ENCODE results near the gene STOML1.

Gene STOML1

DNA sequence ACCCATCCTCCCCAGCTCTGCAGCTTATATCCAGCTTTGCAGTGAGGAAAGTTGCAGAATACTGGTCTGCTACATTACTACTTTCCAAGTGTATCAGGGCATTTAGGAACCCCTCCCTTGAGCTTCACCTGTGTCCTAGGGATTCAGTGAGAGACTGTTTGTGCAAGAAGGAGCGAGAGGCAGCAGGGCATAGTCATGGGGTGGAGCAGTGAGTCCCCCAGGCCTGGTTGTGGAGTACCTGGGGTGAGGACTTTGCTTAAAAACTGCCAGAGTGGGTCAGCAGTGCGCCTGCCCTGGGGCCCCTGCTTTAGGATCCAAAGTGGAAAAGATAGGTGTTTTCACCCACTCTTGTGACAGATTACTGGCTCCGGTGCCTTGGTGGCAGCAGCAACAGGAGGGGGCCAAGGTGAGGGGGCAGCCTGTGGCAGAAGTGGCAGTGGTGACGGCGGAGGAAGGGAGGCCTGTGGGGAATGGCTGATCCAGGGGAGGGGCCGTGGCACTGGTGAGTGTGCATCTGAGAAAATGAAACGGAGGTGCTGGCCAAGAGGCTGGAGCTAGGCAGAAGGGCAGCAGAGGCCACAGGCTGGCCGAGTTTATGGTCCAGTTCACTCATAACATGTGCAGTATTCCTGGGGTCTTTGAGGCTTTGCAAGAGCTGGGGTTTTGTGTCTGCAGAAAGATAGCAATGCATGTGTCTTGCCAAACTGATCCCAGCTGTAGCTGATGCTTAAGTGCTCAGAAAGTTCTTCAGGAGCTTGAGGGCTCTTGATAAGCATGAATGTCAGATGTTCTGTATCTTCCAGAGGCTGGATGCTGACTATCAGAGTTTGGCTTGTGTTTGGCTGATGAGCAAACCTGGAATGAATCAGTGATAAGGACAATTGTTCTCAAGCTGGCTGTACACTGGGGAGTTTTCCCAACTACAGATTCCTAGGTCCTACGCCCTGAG is 46.9 kb upstream of the STOML1 start:
- Histone ChIP-seq H3K9ac (no peak overlapping the region), H3K4me3 (IDR thresholded peaks at IDR 0.05; ENCODE audit: insufficient read depth, low read depth, low read length) (no peak overlapping the region)

DNA sequence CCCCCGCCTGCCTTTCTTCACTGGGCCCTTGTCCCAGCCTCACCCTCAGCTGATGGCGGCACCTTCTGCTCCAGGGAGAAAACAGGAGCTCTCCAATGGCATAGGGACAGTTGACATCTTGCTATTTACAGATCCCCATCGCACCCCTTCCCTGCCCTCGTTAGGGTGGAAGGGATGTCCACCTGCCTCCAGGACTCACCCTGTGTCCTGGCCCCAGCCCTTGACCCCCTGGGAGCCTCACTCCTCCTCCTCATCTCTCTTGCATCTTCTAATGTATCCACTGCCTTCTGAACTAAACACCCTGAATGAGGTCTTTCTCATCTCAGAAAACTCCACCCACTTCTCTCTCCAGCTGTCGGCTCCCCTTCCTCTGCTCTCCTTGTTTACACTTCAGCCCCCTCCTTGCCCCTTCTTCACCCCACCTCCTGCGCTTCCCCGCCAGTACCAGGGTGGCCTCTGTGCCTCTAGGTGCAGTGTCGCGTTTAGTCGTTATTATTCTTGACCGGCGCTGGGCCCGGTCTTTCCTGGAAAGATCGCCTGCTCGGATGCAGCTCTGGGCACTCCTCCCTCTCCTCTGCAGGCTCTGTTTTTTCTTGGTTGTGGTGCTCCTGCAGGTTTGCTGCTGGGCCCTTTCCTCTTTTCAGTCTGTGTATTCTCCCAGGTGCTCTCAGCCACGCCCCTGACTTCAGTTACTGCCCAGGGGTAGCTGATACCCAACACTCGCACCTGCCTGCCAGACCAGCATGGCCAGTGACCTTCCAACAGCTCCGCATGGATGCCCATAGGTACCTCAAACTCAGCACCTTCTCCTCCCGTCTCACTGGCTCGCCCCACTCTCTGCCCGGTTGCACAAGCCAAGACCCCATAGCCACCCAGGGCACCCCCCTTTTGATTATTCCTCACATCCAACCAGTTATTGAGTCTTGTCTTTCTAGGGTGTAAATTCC is 45.3 kb upstream of the STOML1 start:
- no peak overlapping the region for H3K27ac ChIP-seq
- TF ChIP-seq, protein P1, sequence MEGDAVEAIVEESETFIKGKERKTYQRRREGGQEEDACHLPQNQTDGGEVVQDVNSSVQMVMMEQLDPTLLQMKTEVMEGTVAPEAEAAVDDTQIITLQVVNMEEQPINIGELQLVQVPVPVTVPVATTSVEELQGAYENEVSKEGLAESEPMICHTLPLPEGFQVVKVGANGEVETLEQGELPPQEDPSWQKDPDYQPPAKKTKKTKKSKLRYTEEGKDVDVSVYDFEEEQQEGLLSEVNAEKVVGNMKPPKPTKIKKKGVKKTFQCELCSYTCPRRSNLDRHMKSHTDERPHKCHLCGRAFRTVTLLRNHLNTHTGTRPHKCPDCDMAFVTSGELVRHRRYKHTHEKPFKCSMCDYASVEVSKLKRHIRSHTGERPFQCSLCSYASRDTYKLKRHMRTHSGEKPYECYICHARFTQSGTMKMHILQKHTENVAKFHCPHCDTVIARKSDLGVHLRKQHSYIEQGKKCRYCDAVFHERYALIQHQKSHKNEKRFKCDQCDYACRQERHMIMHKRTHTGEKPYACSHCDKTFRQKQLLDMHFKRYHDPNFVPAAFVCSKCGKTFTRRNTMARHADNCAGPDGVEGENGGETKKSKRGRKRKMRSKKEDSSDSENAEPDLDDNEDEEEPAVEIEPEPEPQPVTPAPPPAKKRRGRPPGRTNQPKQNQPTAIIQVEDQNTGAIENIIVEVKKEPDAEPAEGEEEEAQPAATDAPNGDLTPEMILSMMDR (conservative IDR thresholded peaks at IDR 0.05; ENCODE audit: low read depth, low read length): no peak
- no peaks in the 10 kb centered on the region for H3K36me3 ChIP-seq (ENCODE audit: insufficient read depth)
- no peaks in the 10 kb centered on the region for H3K27me3 ChIP-seq (ENCODE audit: insufficient read depth, low read depth)
- H3K4me2 ChIP-seq: no peak overlapping the region
- no peak overlapping the region for H3K9ac ChIP-seq
- H4K20me1 ChIP-seq (ENCODE audit: insufficient read depth): no peaks in the 10 kb centered on the region
- H3K4me3 ChIP-seq (IDR thresholded peaks at IDR 0.05; ENCODE audit: insufficient read depth, low read depth, low read length): no peak overlapping the region
- H3K4me1 ChIP-seq (ENCODE audit: low read depth, poor library complexity, severe bottlenecking): no peaks in the 10 kb centered on the region
- H2AFZ ChIP-seq (ENCODE audit: low read depth): no peak overlapping the region
- H3K79me2 ChIP-seq (ENCODE audit: insufficient read depth, low read depth): no peaks in the 10 kb centered on the region

More for the DNA sequence above, 46.9 kb upstream of the STOML1 start:
- Histone ChIP-seq H2AFZ (ENCODE audit: low read depth) (no peak overlapping the region), H4K20me1 (ENCODE audit: insufficient read depth) (no peaks in the 10 kb centered on the region), H3K36me3 (ENCODE audit: insufficient read depth) (no peaks in the 10 kb centered on the region), H3K27me3 (ENCODE audit: insufficient read depth, low read depth) (no peaks in the 10 kb centered on the region), H3K4me2 (no peak overlapping the region), H3K4me1 (ENCODE audit: low read depth, poor library complexity, severe bottlenecking) (no peaks in the 10 kb centered on the region), H3K27ac (no peak overlapping the region), H3K79me2 (ENCODE audit: insufficient read depth, low read depth) (no peaks in the 10 kb centered on the region)
- TF ChIP-seq, protein P1 (conservative IDR thresholded peaks at IDR 0.05; ENCODE audit: low read depth, low read length): no peak

DNA sequence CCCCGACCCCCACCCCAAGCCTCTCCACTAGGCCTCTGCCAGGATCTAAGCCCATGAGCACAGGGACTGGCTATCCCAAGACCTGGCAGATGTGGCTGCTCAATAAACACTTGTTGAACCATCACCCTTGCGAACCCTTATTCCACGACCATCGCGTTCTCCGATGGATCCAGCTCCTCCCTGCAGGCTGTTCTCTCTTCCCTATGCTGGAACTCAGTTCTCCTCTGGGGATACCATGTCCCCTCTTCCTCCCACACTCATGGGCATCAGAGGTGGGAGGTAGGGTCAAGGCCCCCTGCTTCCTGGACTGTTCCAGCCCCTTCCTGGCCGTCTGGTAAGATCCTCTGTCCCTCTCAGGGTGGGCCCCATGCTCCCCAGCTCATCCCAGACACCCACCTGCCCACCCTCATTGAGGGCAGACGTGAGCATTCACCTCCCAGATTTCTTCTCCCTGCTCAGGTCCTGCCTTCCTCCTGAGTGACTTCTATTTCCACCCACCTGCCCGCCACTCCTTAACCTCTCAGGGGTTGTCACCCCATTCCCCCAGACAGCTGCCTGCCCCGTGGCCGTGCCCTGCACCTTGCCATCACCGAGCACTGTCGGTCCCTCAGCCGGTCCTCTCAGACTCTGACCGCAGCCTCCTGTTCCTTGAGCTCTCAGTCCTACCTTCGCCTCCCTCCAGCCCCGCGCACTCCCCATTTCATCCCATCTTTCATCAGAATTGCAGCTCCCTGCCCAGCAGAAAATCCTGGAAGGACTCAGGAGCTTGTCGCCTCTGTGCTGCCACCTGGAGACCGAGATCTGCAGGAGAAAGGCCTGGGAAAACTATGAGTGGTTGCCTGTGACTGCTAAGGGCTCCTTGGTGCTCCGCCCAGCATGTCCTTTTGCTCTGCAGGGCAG is 44.4 kb upstream of the STOML1 start:
- Histone ChIP-seq H3K36me3 (ENCODE audit: insufficient read depth) (no peaks in the 10 kb centered on the region), H4K20me1 (ENCODE audit: insufficient read depth) (no peaks in the 10 kb centered on the region), H3K27me3 (ENCODE audit: insufficient read depth, low read depth) (no peaks in the 10 kb centered on the region), H3K27ac (no peak overlapping the region), H3K9ac (no peak overlapping the region), H2AFZ (ENCODE audit: low read depth) (no peak overlapping the region), H3K4me1 (ENCODE audit: low read depth, poor library complexity, severe bottlenecking) (no peaks in the 10 kb centered on the region), H3K4me2 (no peak overlapping the region), H3K4me3 (IDR thresholded peaks at IDR 0.05; ENCODE audit: insufficient read depth, low read depth, low read length) (no peak overlapping the region), H3K79me2 (ENCODE audit: insufficient read depth, low read depth) (no peaks in the 10 kb centered on the region)
- TF ChIP-seq, protein P1 (conservative IDR thresholded peaks at IDR 0.05; ENCODE audit: low read depth, low read length): 0 out of 2 replicates have a peak, but pooled peaks have one; percentile 25
